PC-3 (cell line): ENCODE results near the gene MTTP. TPM values are rescaled to one million over a fixed set of nuclear protein-coding genes. Genes with fewer than 3 reads are reported as not detected.

Experiments used
- ATAC-seq: fragments of 200-7000 bp; cut with Tn5 transposase; 2 replicates; pipeline ENCODE4 v1.9.1; 2020; ENCODE audit warnings: mild to moderate bottlenecking, moderate library complexity
- BruUV-seq: library from RNA; stranded (reverse); fragments of 400-500 nt; replicated peaks from 2 replicates; lab custom pipeline; 2021; lab: Mats Ljungman, UMichigan
- CTCF ChIA-PET: fragments of 300-600 bp; sonication (Branson Sonifier 250); formaldehyde crosslinking; loops from one replicate; lab custom pipeline; 2022; ENCODE audit warnings: antibody characterized with exemption; lab: Charles Lee
- POLR2A ChIA-PET: fragments of 300-600 bp; sonication (Branson Sonifier 250); formaldehyde crosslinking; loops from one replicate; lab custom pipeline; 2022; ENCODE audit warnings: antibody characterized with exemption; ENCODE audit not compliant: unreplicated experiment; lab: Charles Lee
- DNase-seq: peaks from one replicate; pipeline ENCODE4 v3.0.0-alpha.2; 2015
- H2AFZ ChIP-seq: fragments of 300-600 bp; sonication (generic); 2 replicates; pipeline ENCODE4 v1.6.0; 2016; ENCODE audit warnings: antibody characterized with exemption, low read length
- H3F3A ChIP-seq: fragments of 300-600 bp; sonication (generic); one replicate; pipeline ENCODE4 v1.6.0; 2017; ENCODE audit warnings: antibody characterized with exemption, low read length, control low read depth, mild to moderate bottlenecking; ENCODE audit not compliant: unreplicated experiment
- H3K27ac ChIP-seq: fragments of 300-600 bp; sonication (generic); 2 replicates; pipeline ENCODE4 v1.5.1; 2016; ENCODE audit warnings: mild to moderate bottlenecking, low read length
- H3K27me3 ChIP-seq: fragments of 300-600 bp; sonication (generic); 2 replicates; pipeline ENCODE4 v1.6.1; 2016; ENCODE audit warnings: low read length, mixed read lengths
- H3K36me3 ChIP-seq: fragments of 300-600 bp; sonication (generic); 2 replicates; pipeline ENCODE4 v1.6.1; 2016; ENCODE audit warnings: low read depth, mixed run types, low read length, mixed read lengths
- H3K4me1 ChIP-seq: fragments of 300-600 bp; sonication (generic); 2 replicates; pipeline ENCODE4 v1.5.1; 2016; ENCODE audit warnings: low read length; ENCODE audit not compliant: insufficient read depth
- H3K4me2 ChIP-seq: fragments of 300-600 bp; sonication (generic); 2 replicates; pipeline ENCODE4 v1.6.0; 2016; ENCODE audit warnings: low read length
- H3K4me3 ChIP-seq: fragments of 300-600 bp; sonication (generic); 2 replicates; pipeline ENCODE4 v1.5.1; 2016; ENCODE audit warnings: mild to moderate bottlenecking, low read length, mixed read lengths
- H3K79me2 ChIP-seq: fragments of 300-600 bp; sonication (generic); 2 replicates; pipeline ENCODE4 v1.6.1; 2017; ENCODE audit warnings: low read length, mixed read lengths
- H3K9ac ChIP-seq: fragments of 300-600 bp; sonication (generic); 2 replicates; pipeline ENCODE4 v1.6.0; 2016; ENCODE audit warnings: mild to moderate bottlenecking, low read length
- H3K9me2 ChIP-seq: fragments of 300-600 bp; sonication (generic); replicated peaks from 2 replicates; pipeline ENCODE4 v1.6.1; 2016; ENCODE audit warnings: mixed run types, low read length, mixed read lengths
- H3K9me3 ChIP-seq: fragments of 300-600 bp; sonication (generic); 2 replicates; pipeline ENCODE4 v1.6.1; 2016; ENCODE audit warnings: low read length, mixed read lengths
- H4K20me1 ChIP-seq: fragments of 300-600 bp; sonication (generic); 2 replicates; pipeline ENCODE4 v1.6.1; 2016; ENCODE audit warnings: low read length, mixed read lengths
- EZH2 ChIP-seq: fragments of 300-600 bp; sonication (generic); IDR thresholded peaks from one replicate; pipeline ENCODE4 v1.6.1; 2017; ENCODE audit warnings: antibody characterized with exemption, mild to moderate bottlenecking, low read length; ENCODE audit not compliant: unreplicated experiment
- EZH2phosphoT487 ChIP-seq: fragments of 300-600 bp; sonication (generic); IDR thresholded peaks from 2 replicates; pipeline ENCODE4 v1.6.1; 2018; ENCODE audit warnings: mild to moderate bottlenecking, antibody characterized with exemption, low read length, borderline replicate concordance
- intact Hi-C: fragments of 100-400 bp; cut with micrococcal nuclease; formaldehyde crosslinking; loops from 2 replicates; pipeline ENCODE4 v1.9.0; 2023
- total RNA-seq: library from RNA; depleted of rRNA; stranded (reverse); fragments of >200 nt; gene quantifications from 2 replicates; pipeline ENCODE4 v1.2.3, GENCODE V29; 2014
- TF ChIP-seq, protein P1 (sequence below): fragments of 300-600 bp; sonication (generic); conservative IDR thresholded peaks from 2 replicates; pipeline ENCODE4 v1.5.1; 2017; ENCODE audit warnings: antibody characterized with exemption, low read depth, mild to moderate bottlenecking, low read length

The MTTP gene
- total RNA-seq, 1 experiment from 2014 or later, result 0.33 TPM

DNA sequence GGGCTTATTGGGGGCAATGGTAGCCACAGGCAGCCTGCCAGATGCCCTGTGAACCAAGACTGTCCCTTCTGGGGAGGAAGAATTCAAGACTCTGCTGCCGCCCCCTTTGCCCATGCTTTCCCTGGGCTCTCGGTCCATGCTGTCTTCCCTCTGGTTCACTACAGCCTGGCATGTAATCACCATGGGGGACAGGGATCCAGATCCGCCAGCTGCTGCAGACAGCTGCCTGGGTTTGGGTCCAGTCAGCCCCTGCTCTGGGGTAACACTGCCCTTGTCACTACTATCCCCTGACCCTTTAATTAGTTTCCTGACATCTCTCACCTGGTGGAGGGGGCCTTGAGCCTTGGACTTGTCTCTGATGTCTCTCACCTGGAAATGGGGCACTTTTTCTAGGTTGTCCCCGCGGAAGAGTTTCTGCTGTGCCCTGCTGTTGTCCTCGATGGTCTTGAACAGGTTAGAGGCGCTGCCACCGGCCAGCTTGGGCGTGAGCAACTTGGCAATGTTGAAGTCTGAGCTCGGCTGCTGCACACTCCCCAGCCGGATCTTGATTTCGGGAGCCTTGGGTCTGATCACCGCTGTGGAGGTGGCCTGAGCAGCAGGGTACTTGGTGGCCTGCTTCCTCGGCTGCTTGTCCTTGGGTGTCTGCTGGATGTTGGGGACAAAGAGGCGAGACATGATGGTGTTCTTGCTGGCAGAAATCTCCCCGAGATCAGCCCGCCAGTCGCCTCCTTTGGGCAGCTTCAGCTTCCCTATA, 76.6 kb downstream of the MTTP start:
- intact Hi-C loops, result no loop called here
- Histone ChIP-seq H3K79me2 (no peaks in the 10 kb centered on the region), H3K4me2 (no peak overlapping the region), H3K9me3 (no peaks in the 10 kb centered on the region), H2AFZ (no peak overlapping the region), H3K36me3 (no peaks in the 10 kb centered on the region), H3K9ac (no peak overlapping the region), H4K20me1 (no peaks in the 10 kb centered on the region), H3K27ac (no peak overlapping the region), H3K4me1 (peaks cover 13% of the 10 kb centered on the region), H3K9me2 (no peaks in the 10 kb centered on the region), H3K4me3 (no peak overlapping the region), H3K27me3 (no peaks in the 10 kb centered on the region), H3F3A (no peaks in the 10 kb centered on the region)
- no peak for TF ChIP-seq EZH2phosphoT487
- TF ChIP-seq EZH2, result no peak
- TF ChIP-seq, protein P1, sequence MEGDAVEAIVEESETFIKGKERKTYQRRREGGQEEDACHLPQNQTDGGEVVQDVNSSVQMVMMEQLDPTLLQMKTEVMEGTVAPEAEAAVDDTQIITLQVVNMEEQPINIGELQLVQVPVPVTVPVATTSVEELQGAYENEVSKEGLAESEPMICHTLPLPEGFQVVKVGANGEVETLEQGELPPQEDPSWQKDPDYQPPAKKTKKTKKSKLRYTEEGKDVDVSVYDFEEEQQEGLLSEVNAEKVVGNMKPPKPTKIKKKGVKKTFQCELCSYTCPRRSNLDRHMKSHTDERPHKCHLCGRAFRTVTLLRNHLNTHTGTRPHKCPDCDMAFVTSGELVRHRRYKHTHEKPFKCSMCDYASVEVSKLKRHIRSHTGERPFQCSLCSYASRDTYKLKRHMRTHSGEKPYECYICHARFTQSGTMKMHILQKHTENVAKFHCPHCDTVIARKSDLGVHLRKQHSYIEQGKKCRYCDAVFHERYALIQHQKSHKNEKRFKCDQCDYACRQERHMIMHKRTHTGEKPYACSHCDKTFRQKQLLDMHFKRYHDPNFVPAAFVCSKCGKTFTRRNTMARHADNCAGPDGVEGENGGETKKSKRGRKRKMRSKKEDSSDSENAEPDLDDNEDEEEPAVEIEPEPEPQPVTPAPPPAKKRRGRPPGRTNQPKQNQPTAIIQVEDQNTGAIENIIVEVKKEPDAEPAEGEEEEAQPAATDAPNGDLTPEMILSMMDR, result no peak
- ATAC-seq (no peak), DNase-seq (no peak)
- CTCF ChIA-PET, result no interaction called here
- POLR2A ChIA-PET, result interaction anchor here (0.6 kb wide), 1 partner anchor 257 kb away, joined by 3 read pairs; no protein-coding TSS in a partner anchor
- BruUV-seq, result no TSS peak

- Histone ChIP-seq H3K9me3 (no peaks in the 10 kb centered on the region), H3K4me1 (peaks cover 13% of the 10 kb centered on the region), H3K36me3 (no peaks in the 10 kb centered on the region), H4K20me1 (no peaks in the 10 kb centered on the region), H3K27me3 (no peaks in the 10 kb centered on the region), H3F3A (no peaks in the 10 kb centered on the region), H3K79me2 (no peaks in the 10 kb centered on the region), H3K9me2 (no peaks in the 10 kb centered on the region), H3K9ac (no peak overlapping the region), H3K4me2 (no peak overlapping the region), H3K27ac (no peak overlapping the region), H3K4me3 (no peak overlapping the region), H2AFZ (no peak overlapping the region)
- ATAC-seq (no peak), DNase-seq (no peak)
- BruUV-seq, result no TSS peak
- ChIA-PET POLR2A (no interaction called here), CTCF (no interaction called here)
- TF ChIP-seq, protein P1, result no peak
- TF ChIP-seq EZH2 (no peak), EZH2phosphoT487 (no peak)
- intact Hi-C loops, result no loop called here
These were observed 77.3 kb downstream of the MTTP start for GRCh38 chr4:99651811-99652485.
